ENCODE data around the gene ZNF354C. TPM values are rescaled to one million over a fixed set of nuclear protein-coding genes. Genes with fewer than 3 reads are reported as not detected.

The ZNF354C gene
- total and polyA plus RNA-seq, 9 of the 15 experiments (the other 6 are each of a cell fraction or from before 2014, with no cell fraction given) = 0.01 to 0.08 (median 0.03) TPM; not detected in 1

GRCh38 chr5:179131321-179131835, 71.2 kb downstream of the ZNF354C start:
- no peak overlapping the region for H3K27ac ChIP-seq (ENCODE audit: extremely low read depth, low read depth, low read length)
- no peaks in the 10 kb centered on the region for H3K36me3 ChIP-seq (ENCODE audit: control insufficient read depth, insufficient read depth, low read length)
- no peak for TF ChIP-seq ZNF280A (IDR thresholded peaks at IDR 0.05; ENCODE audit: low read depth, partially characterized antibody)
- TF ChIP-seq GABPB2 (CRISPR knock-in tag; conservative IDR thresholded peaks at IDR 0.05) = no peak
- TF ChIP-seq ZNF830 (CRISPR knock-in tag; IDR thresholded peaks at IDR 0.05) = no peak
- TF ChIP-seq IRF1 (CRISPR knock-in tag; IDR thresholded peaks at IDR 0.05; ENCODE audit: borderline replicate concordance) = no peak
- TF ChIP-seq BACH1 (tag; IDR thresholded peaks at IDR 0.05) = no peak
- FAIRE-seq (no peak), DNase-seq (ENCODE audit: extremely low read depth in 1 of 4, low spot score in 3 of 4) (no peak), ATAC-seq (no peak)
- POLR2A ChIA-PET = no interaction called here
- no peaks in the 10 kb centered on the region; a peak in 2 of 5 replicates for H3K4me1 ChIP-seq (replicated peaks in 1 of 2; ENCODE audit: control insufficient read depth in 2 of 2, insufficient read depth in 2 of 2, low read length in 2 of 2)
- no peak overlapping the region for H3K4me2 ChIP-seq (ENCODE audit: insufficient read depth, low read length)
- CTCF ChIA-PET (ENCODE audit: low intra/inter-chr PET ratio) = no interaction called here
- in situ Hi-C loops (cut with MboI) = no loop called here
- 1% methylated on average over 10 of the region's 10 CpGs for WGBS (ENCODE audit: insufficient coverage, low coverage, missing lambda C conversion rate)
- H3K9me1 ChIP-seq (ENCODE audit: control insufficient read depth, insufficient read depth, low read length) = no peaks in the 10 kb centered on the region
- no peaks in the 10 kb centered on the region for H4K20me1 ChIP-seq (replicated peaks; ENCODE audit: control insufficient read depth, insufficient read depth, low read length)
- no TSS peak for BruUV-seq (replicated peaks)
- no peaks in the 10 kb centered on the region for H3K9me3 ChIP-seq (replicated peaks; ENCODE audit: control insufficient read depth, insufficient read depth, low read depth, low read length)
- H2AFZ ChIP-seq (ENCODE audit: low read depth, low read length) = no peak overlapping the region
- no peaks in the 10 kb centered on the region for H3K79me2 ChIP-seq (ENCODE audit: control insufficient read depth, insufficient read depth, low read length)
- peaks cover 0 to 49% of the 10 kb centered on the region in 2 experiments; a peak in 2 of 5 replicates for H3K27me3 ChIP-seq (ENCODE audit: control insufficient read depth in 2 of 2, insufficient read depth in 2 of 2, low read length in 2 of 2)
- intact Hi-C loops (cut with micrococcal nuclease) = no loop called here
- no peak overlapping the region for H3K9ac ChIP-seq (ENCODE audit: insufficient read depth in 1 of 2, low read depth in 2 of 2, low read length in 2 of 2)
- no peak overlapping the region for H3K4me3 ChIP-seq
